Prostate gland (tissue), 2 donors: ENCODE measurements around the gene FAM32A.

Experiments
- POLR2A ChIP-seq: fragments of 450-650 bp; IDR thresholded peaks from one replicate; pipeline ENCODE4 v1.6.1; 2016; ENCODE audit warnings: antibody characterized with exemption, mild to moderate bottlenecking
- TF ChIP-seq, protein P1 (sequence below), 4 experiments: fragments of 200-600 bp in 2 of 4; fragments of 450-650 bp in 2 of 4; sonication (generic) in 2 of 4; IDR thresholded peaks; 1 replicate in 3 of 4; 2 replicates in 1 of 4; pipeline ENCODE4 v1.5.1; 2016 to 2019; ENCODE audit warnings: antibody characterized with exemption in 4 of 4, mild to moderate bottlenecking in 2 of 4, moderate library complexity in 2 of 4

- TF ChIP-seq, protein P1, sequence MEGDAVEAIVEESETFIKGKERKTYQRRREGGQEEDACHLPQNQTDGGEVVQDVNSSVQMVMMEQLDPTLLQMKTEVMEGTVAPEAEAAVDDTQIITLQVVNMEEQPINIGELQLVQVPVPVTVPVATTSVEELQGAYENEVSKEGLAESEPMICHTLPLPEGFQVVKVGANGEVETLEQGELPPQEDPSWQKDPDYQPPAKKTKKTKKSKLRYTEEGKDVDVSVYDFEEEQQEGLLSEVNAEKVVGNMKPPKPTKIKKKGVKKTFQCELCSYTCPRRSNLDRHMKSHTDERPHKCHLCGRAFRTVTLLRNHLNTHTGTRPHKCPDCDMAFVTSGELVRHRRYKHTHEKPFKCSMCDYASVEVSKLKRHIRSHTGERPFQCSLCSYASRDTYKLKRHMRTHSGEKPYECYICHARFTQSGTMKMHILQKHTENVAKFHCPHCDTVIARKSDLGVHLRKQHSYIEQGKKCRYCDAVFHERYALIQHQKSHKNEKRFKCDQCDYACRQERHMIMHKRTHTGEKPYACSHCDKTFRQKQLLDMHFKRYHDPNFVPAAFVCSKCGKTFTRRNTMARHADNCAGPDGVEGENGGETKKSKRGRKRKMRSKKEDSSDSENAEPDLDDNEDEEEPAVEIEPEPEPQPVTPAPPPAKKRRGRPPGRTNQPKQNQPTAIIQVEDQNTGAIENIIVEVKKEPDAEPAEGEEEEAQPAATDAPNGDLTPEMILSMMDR (IDR thresholded peaks at IDR 0.05) = peak; percentile 10 to 58 (median 36)
- peak; percentile 62 for TF ChIP-seq POLR2A
These were observed at the start of gene FAM32A for GRCh38 chr19:16185123-16185767.
